ENCODE results near the gene HESX1. TPM values are rescaled to one million over a fixed set of nuclear protein-coding genes. Genes with fewer than 3 reads are reported as not detected.

The HESX1 gene
- total RNA-seq, 1 donor from 2014 or later: 0.68 TPM

Other genes with a start within 250 kb of the HESX1 start
- gene SPATA12, start 139.3 kb downstream of the HESX1 start, total RNA-seq: not detected in 2 replicates
- gene IL17RD, start 34.6 kb downstream of the HESX1 start, total RNA-seq: 0.02 TPM in 1 of 2 replicates, not detected in the other
- gene APPL1, start 27.8 kb upstream of the HESX1 start, total RNA-seq: 40.4 and 41.3 TPM in 2 replicates
- gene ASB14, start 92.7 kb upstream of the HESX1 start, total RNA-seq: not detected in 2 replicates

Data from T-helper 2 cell treated with Interferon-gamma antibody and Interleukin-4, amounts not matched to agents 100 ng/mL and 5 ng/mL, for 36 hours (primary cell).